HG03280 (cell line): ENCODE data around the gene LITAFD.

ENCODE experiments used
- ATAC-seq: cut with Tn5 transposase; IDR thresholded peaks from one replicate; pipeline ENCODE4 v1.9.1; 2021; ENCODE audit warnings: mild to moderate bottlenecking, moderate library complexity; ENCODE audit not compliant: unreplicated experiment

Gene LITAFD

DNA sequence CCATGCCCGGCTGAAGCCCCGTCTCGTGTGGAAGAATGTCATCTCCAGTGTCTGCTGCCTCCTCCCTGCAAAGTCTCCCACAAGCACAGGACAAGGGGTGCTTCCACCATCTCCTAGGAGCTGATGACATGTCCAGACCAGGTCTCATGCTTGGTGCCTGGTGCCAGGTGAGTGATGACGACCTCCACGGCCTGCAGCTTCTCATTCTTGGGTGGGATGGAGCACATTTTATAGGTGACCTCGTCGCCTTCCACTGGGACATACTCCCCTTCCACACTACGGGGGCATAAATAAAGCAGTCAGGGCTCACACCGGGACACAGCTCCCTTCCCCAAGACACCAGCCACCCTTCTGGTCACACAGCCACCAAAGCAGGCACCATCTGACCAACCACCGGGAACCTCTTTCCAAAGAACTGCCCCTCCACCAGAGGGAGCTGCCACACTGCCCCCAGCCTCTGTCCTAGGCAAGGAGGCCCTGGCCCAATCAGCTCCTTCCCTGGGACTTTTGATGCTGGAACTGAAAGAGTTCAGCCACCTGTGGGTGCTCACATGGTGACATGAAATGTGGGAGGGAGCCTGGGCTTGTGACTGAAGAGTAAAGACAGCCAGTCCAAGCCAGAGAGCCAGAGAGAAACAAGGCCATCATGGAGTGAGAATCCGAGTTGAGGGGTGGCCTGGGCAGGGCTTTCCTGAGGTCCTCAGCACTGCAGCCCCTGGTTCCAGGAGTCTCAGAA, 26.9 kb upstream of the LITAFD start:
- ATAC-seq: no peak

DNA sequence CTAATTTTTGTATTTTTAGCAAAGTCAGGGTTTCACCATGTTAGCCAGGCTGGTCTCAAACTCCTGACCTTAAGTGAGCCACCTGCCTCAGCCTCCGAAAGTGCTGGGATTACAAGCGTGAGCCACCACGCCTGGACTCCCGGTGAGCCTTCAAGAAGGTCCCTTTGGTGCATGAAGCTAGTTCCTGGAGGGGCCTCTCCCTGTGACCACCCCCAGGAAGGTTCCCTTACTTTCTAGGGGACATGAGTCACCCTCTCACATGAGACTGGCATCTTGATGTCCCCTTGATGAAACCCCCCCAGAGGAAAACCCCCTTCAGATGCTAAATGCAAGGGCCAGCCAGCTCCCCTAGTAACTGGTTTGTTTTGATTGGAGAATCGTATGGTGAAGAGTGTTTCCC, 26.2 kb upstream of the LITAFD start:
- ATAC-seq: no peak

DNA sequence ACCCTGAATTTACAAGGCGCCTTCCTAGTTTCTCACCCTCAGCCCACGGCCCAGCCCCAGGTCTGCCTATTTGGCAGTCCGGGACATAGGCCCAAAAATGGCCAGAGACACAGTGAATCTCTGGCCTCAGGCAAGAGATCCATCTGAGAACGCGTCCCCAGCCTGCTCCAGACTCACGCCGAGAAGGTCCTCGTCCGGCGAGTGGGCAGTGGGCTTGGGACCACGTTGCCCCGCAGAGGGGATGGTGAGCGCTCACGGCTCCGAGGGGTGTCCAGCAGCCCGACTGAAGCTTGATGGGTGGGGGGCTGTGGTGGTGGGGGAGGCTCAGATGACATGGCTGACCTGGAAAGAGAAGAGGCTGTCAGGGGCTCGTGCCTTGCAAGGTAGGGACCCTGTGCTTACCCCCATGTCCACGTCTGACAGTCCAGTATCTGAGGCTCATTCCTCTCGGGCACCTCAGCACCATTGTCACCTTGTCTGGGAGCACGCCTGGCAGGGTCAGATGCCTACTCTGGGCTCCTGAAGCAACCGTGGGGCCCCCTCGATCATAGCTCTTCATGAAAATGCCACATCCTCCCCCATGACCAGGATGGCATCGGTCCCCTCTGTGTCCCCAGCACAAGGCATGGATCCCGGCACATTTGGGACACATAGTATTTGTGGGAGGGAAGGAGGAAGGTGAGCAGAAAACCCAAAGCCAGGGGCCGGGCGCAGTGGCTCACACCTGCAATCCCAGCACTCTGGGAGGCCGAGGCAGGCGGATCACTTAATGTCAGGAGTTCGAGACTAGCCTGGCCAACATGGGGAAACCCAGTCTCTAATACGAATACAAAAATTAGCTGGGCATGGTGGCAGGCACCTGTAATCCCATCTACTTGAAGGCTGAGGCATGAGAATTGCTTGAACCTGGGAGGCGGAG, 22.9 kb upstream of the LITAFD start:
- no peak for ATAC-seq

DNA sequence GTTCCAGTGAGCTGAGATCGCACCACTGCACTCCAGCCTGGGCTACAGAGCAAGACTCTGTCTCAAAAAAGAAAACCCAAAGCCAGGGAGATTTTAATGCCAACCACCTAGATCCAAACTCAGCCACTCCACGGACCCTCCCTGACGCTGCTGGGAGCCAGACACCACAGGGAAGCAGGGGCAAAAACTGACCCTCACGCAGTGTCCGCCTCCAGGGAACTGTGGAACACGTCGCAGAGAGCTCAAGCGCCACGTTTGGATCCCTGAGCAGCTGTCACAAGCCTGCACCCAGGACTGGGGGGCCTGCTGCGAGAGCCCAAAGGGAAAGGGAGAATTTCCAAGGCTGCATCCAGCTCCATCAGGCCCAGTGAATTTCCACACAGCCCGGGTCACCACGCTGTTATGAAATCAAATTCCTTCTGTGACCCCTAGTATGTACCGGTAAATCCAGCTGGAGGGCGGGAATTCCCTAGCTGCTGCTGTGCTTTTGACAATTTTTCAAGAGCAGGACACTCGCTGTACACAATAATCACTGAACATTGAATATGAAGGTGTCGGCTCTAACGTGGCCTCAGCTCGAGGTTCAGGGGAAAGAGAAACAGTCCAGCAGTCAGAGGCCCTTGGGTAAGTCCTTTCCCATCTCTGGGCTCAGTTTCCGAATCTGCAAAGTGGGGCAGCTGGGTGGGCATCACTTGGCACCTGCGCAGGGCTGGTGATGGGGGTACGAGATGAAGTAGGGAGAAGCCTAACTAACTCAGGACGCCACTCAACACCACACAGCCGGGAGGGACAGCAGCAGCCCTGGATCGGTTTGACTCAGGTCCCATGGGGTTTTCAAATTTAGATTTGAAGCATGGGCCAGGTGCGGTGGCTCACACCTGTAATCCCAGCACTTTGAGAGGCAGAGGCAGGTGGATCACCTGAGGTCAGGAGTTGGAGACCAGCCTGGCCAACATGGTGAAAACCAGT, 22.0 kb upstream of the LITAFD start:
- no peak for ATAC-seq

DNA sequence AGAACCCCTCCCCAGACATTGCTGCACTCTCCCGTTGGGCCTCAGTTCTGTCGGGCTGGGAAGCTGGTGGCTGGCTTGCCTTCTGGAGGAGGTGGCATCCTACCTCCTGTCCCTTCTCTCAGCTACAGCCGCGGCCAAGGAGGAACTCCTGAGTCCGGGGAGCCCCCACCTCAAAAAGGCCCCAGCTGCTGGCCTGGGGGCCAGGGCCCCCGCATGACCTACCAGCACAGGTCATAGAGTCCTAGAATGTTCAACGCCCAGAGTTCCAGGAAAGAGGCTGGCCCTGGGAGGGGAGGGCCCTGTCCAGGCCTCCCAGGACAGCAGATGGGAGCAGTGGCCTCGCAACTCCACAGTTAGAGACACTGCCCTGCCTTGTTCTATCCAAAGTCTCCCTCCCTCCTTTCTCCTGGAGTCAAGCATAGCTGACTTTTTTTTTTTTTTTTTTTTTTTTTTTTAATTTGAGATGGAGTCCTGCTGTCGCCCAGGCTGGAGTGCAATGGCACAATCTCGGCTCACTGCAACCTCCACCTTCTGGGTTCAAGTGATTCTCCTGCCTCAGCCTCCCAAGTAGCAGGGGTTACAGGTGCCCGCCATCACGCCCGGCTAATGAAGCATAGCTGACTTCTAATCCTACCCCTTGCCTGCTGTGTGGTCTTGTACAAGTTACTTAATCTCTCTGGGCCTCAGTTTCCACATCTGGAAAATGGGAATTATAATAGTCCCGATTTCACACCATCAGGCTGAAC, 20.4 kb upstream of the LITAFD start:
- ATAC-seq: no peak

DNA sequence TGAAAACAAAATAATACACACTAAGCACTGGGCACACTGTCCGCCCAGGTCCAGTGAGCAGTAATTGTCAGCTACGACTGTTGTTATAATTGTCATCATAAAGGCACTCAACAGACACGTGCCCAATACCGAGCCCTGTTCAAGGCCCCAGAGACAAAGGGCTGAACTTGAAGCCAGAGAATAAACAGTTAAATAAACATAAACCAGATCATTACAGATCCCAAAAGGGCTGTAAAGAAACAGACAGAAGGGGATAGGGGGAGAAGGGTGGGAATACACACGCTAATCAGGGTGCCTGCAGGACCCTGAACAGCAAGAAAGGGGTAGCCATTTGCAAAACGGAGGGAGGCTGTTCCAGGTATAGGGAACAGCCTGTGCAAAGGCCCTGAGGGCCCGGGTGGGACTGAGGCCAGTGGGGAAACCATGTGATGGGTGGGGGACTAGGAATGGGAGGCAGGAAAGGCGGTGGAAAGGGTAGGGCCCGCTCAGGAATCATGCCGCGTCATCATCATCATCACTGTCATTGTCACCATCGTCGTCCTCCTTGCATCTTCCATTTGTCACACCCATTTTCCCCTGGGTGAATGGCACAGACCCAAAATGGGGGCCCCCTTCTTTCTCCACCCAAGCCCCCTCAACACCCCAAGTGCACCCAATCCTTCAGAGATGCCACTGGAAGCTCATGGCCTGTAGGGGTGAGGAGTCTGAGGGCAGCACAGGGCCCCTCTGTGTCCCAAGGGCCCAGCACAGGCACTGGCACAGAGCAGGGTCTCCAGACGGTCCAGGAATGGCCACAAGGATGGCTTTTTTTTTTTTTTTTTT, 19.6 kb upstream of the LITAFD start:
- ATAC-seq: no peak

DNA sequence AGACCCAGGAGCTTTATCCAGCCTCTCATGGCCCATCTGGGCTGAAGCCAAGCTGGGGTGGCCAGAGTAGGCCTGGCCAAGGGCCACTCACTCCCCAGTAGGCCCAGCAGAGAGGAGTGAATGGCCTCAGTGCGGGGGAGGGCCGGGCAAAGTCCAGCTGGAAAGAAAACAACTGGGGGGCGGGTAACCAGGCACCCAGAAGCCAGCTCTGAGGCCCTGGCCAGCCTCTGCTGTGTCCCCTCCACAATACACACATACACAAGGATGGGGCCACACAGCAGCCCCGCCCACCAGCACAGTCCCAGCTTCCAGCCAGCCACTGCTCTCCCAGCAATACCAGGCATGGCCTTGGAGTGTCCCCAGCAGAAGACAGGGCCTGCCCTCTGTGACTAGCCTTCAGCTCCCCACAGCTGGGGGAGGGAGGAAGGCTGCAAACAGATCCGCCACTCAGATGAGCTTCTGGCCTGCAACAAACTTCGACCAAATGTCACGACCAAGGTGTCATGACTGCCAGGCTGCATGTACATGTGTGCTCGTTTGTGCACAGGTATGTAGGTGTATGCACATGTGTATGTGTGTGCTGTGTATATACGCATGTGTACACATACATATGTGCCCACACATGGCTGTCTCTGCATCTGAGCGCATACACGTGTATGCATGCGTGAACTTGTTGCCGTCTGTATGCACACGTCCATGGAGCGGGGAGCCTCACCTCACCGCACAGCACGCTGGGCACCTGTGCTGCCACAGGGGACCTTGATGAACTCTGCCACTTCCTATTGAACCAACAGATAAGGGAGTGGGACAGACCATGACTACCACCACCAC, 18.3 kb upstream of the LITAFD start:
- ATAC-seq: no peak

DNA sequence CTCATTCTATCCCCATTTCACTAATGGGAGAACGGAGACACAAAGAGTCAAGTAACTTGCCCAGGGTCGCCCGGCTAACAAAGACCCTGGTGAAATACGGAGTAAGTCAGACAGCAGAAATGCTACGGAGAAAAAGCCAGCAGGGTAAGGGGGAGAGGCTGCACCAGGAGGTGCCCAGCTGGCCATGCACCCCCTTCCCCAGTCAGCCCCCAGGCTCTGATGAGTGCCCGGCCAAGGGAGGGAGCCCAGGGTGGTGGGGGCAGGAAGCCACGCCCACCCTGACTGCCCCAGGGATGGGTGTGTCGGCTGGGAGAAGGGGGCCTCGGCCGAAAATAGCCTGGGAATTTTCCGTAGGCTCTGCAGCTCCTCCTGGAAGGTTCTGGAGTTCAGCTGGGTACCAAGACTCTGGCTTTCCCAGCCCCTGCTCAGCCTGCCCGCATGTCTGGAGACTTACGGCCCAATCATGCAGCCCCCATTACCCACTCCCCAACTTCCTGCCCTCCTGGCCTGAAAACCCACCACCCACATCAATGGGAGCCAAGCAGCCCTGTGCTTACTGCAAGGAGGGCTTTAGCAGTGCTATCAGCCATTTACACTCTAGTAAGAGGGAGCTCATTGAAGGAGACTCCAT, 17.6 kb upstream of the LITAFD start:
- ATAC-seq: no peak

DNA sequence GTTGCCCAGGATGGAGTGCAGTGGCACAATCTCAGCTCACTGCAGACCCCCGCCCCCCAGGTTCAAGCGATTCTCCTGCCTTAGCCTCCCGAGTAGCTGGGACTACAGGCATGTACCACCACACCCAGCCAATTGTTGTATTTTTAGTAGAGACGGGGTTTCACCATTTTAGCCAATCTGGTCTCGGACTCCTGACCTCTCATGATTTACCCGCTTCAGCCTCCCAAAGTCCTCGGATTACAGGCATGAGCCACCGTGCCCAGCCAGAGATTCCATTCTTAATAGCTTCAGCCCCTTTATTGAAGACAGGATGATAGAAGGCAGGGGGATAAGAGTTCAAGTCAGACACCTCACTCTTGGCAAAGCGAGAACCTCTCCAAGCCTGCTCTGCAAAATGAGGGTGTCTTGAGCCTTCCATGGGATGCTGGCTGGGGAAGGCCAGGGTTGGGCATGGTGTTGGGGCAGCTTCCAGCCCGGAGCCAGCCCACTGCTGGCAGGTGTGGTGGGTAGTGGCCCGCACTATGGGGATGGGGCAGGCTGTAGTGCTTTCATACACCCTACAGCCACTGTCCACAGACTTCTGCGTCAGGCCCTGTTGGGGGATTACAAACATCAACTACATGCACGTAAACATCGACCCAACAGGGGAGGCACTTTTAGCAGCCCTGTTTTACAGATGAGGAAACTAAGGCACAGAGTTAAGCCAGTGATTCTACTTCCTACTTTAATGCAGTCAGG, 16.8 kb upstream of the LITAFD start:
- no peak for ATAC-seq

DNA sequence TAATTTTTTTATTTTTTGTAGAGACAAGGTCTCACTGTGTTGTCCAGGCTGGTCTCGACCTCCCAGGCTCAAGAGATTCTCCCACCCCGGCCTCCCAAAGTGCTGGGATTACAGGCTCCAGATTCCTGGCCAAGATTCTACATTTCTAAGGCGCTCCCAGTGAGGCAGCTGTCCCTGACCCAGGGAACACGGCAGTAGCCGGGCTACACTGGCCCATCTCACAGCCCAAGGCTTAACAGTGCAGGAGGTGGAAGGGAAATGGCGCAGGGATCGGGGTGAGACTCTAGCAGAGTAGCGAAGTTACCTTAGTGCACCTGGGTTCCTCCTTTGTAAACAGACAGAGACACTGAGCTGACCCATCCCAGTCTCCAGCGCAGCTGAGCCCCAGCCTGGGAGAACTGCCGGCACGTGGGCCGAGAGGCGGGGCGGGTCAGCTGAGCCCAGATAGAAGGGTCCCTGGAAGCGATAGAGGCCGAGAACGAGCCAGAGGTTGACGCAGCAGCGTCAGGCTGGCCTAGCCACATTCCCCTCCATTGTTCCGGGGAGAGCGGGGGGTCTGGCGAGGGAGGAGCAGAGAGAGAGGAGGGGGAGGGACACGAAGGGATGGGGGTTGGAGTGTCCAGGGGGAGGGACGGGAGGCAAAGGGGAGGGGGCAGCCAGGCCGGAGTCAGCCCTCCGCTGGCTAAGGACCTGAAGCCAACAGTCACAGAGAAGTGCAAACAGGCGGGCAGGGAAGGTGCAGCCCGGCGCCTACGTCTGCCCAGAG, 15.8 kb upstream of the LITAFD start:
- no peak for ATAC-seq

DNA sequence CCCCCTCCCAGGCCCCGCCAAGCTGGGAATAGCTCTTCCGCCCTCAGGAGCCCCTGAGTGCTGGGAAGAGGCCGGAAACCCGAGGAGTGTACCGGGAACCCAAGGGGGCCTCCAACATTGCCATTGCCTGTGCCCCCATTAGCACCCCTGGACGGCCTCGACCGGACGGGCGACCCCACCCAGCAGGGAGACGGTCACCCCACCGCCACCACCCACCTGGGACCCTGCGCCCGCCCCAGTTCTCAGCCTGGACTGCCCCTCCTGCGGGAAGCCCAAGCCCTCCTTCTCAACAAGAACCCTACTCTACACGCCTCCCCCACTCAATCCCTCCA, 15.3 kb upstream of the LITAFD start:
- no peak for ATAC-seq

DNA sequence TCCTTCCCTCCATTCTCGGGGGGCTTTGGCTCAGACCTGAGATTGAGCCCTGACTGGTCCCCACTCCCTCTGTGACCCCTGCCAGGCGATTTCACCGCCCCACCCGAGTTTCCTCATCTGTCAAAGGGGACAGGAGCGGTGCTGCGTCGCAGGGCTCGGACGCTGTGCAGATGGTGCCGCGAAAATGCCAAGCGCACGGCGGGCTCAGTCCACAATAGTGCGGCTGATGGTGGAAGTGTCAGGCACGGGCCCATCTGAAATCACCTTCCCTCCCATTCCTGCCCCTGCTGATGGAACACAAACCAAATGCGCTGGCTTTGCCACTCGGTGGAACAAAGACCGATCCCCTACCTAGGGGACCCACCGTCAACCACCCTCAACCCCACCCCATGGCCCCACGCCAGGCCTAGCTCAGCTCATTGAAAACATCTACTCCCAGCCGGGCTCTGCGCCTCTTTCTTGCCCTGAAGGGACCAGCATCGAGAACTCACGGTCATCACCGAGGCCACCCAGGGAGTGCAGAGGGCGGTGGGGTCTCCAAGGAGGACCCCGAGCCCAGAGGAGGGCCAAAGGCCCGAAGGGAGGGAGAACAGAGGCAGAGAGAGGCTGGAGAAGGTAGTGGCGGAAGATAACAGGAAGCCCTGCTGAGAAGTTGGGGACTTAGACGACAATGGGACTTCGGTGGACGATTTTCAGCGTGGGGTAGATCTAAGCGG, 14.8 kb upstream of the LITAFD start:
- ATAC-seq: no peak

DNA sequence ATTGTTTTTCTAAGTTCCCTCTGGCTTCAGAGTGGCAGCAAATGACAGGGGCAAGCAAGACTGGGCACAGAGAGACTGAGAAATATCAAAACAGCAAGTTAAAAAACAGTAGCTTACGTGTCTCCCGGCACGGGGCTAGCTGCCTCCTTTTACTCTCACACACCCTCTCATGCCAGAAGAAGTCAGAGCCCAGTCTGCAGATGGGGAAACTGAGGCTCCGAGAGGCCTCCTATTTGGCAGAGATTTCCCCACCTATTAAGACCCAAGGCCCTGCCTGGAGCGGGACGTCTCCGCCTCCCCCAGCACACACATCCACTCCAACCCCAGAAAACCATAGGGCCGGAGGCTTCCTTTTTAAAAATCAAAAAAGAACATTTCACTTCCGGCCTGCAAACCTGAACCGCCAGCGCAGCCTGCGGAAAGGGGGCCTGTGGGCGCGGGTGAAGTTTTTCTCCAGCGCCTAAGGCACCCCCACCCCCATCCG, 14.2 kb upstream of the LITAFD start:
- ATAC-seq: no peak

DNA sequence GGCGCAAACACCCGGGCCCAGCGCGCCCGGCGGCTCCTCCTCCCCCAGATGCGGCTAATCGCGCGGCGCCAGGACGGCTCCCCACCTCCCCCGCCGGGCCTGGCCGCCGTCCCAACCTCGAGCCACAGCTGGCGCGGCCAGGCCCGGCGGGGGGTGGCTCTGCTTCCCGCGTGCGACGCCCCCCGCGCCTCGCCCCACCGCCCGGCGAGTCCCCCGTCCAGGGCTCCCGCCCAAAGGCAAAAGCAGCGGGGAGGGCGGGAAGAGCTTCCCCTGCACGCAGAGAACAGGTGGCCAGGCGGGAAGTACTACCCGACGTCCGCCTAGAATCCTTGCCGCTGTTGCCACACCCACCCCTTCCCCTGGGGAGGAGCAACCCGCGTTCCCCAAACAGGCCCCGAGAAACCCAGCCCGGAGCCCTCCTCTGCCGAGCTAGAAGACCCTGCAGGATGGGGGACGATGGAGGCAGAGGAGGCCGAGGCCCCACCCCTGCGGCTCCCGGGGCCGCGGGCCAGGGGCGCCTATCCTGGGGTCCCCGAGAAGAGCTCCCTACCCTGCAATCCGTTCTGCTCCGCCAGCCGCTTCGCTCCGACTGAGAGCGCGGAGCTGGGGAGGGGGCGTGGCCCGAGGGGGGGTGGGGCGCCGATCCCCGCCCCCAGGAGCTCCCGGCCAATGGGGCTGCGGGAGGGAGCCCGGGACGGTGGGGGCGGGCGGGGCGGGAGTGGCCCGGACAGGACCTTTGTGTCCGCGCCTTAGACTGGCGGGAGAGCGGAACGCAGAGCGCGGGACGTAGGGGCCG, 13.5 kb upstream of the LITAFD start, which contains the start of gene CARHSP1:
CARHSP1 (minus strand) TSS at position 591 of the 796 bp plus-strand sequence. CDS start 9,678 bp downstream, outside the sequence.
- ATAC-seq: peak; percentile 68
